GM19043 (cell line): ENCODE data around the gene POLR2B.

Experiments
- ATAC-seq: cut with Tn5 transposase; IDR thresholded peaks from one replicate; pipeline ENCODE4 v1.9.1; 2021; ENCODE audit warnings: low read depth; ENCODE audit not compliant: unreplicated experiment

The POLR2B gene

GRCh38 chr4:57078685-57079521, 100.2 kb downstream of the POLR2B start:
- no peak for ATAC-seq
